AG04449 (cell line): Measurements from ENCODE around the gene DLX4.

Experiments
- CTCF ChIA-PET: fragments of 350-600 bp; formaldehyde crosslinking; extraction: SDS; loops from one replicate; lab custom pipeline; 2021; ENCODE audit warnings: antibody characterized with exemption; lab: Yijun Ruan, JAX
- POLR2A ChIA-PET: fragments of 400-600, 350-600 bp; formaldehyde crosslinking; extraction: SDS; loops from one replicate; lab custom pipeline; 2020; ENCODE audit warnings: antibody characterized with exemption, inconsistent platforms; lab: Yijun Ruan, JAX
- DNase-seq: peaks from one replicate; pipeline ENCODE4 v3.0.0-alpha.2; 2010; ENCODE audit warnings: low read depth, low spot score
- H3K4me3 ChIP-seq: 2 replicates; pipeline ENCODE4 v1.5.1; 2011; ENCODE audit warnings: low read depth, mild to moderate bottlenecking, control low read depth, low read length
- CTCF ChIP-seq: IDR thresholded peaks from one replicate; pipeline ENCODE4 v1.5.1; 2011; ENCODE audit warnings: mild to moderate bottlenecking, moderate library complexity, low read length, control low read depth, inconsistent platforms; ENCODE audit not compliant: insufficient read depth; ENCODE audit errors: missing control alignments

The DLX4 gene

GRCh38 chr17:49984776-49985175 lies 15.8 kb downstream of the DLX4 start:
- TF ChIP-seq CTCF: no peak
- ChIA-PET POLR2A (no interaction called here), CTCF (interaction anchor here (2.1 to 19.3 kb wide), 2 partner anchors 12 to 104 kb away, joined by 6 to 266 read pairs; partner anchors contain the start of gene DLX3)
- no peak for DNase-seq
- H3K4me3 ChIP-seq: no peak overlapping the region

GRCh38 chr17:49985310-49985990 lies 16.5 kb downstream of the DLX4 start:
- H3K4me3 ChIP-seq: no peak overlapping the region
- ChIA-PET POLR2A (no interaction called here), CTCF (interaction anchor here (1.3 to 19.3 kb wide), 3 partner anchors 11 to 124 kb away, joined by 3 to 266 read pairs (median 6); partner anchors contain the start of gene DLX3)
- no peak for DNase-seq
- no peak for TF ChIP-seq CTCF

GRCh38 chr17:49986396-49987289 lies 17.7 kb downstream of the DLX4 start:
- ChIA-PET CTCF (interaction anchor here (0.9 to 19.3 kb wide), 6 partner anchors 9 to 125 kb away, joined by 3 to 266 read pairs (median 4); partner anchors contain the start of gene DLX3), POLR2A (no interaction called here)
- no peak for DNase-seq
- no peak for TF ChIP-seq CTCF
- no peak overlapping the region for H3K4me3 ChIP-seq

GRCh38 chr17:49987290-49987585 lies 18.2 kb downstream of the DLX4 start:
- POLR2A ChIA-PET: no interaction called here
- no peak overlapping the region for H3K4me3 ChIP-seq
- no peak for TF ChIP-seq CTCF
- no peak for DNase-seq
- CTCF ChIA-PET: interaction anchor here (0.9 to 19.3 kb wide), 3 partner anchors 10 to 126 kb away, joined by 3 to 266 read pairs (median 4); partner anchors contain the start of gene DLX3

- no peak for TF ChIP-seq CTCF
- no peak overlapping the region for H3K4me3 ChIP-seq
- CTCF ChIA-PET: interaction anchor here (0.6 to 19.3 kb wide), 11 partner anchors 9 to 418 kb away, joined by 3 to 266 read pairs (median 4); partner anchors contain the start of gene DLX3
- POLR2A ChIA-PET: interaction anchor here (1.5 kb wide), 1 partner anchor 15 kb away, joined by 3 read pairs; no protein-coding TSS in a partner anchor
- DNase-seq: no peak
These were observed 18.9 kb downstream of the DLX4 start for GRCh38 chr17:49987681-49988441.
